22Rv1 (cell line): ENCODE data around the gene MVK.

ENCODE experiments used
- ZFX ChIP-seq: fragments of 450-650 bp; IDR thresholded peaks from 2 replicates; pipeline ENCODE4 v1.6.1; 2017; ENCODE audit warnings: antibody characterized with exemption, borderline replicate concordance
- TF ChIP-seq, protein P1 (sequence below): fragments of 450-650 bp; IDR thresholded peaks from 2 replicates; pipeline ENCODE4 v1.5.1; 2017; ENCODE audit warnings: mild to moderate bottlenecking

DNA sequence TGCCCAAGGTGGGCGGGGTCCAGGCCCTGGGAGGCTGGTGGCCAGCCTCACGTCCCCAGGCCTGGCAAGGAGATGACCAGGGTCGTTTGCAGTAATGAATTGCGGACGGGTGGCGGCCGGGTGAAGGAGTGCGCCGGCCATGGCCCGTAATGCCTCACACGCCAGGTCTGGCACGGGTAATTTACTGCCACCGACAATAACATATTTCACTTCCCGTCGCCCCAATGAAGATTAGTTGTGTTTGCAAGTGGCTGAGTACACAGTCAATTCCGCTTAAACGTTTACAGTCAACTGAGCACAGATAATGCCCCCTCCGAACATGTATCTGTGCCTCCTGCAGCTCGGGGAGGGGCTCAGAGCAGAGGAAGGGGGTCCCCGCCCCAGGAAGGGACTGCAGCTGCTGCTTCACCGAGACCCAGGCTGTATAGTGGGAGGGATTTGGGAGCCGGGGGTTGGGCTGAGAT, 48.3 kb downstream of the MVK start:
- TF ChIP-seq, protein P1, sequence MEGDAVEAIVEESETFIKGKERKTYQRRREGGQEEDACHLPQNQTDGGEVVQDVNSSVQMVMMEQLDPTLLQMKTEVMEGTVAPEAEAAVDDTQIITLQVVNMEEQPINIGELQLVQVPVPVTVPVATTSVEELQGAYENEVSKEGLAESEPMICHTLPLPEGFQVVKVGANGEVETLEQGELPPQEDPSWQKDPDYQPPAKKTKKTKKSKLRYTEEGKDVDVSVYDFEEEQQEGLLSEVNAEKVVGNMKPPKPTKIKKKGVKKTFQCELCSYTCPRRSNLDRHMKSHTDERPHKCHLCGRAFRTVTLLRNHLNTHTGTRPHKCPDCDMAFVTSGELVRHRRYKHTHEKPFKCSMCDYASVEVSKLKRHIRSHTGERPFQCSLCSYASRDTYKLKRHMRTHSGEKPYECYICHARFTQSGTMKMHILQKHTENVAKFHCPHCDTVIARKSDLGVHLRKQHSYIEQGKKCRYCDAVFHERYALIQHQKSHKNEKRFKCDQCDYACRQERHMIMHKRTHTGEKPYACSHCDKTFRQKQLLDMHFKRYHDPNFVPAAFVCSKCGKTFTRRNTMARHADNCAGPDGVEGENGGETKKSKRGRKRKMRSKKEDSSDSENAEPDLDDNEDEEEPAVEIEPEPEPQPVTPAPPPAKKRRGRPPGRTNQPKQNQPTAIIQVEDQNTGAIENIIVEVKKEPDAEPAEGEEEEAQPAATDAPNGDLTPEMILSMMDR, result no peak
- no peak for TF ChIP-seq ZFX
